ENCODE measurements around the gene MAP3K6. TPM values are rescaled to one million over a fixed set of nuclear protein-coding genes. Genes with fewer than 3 reads are reported as not detected.

Gene MAP3K6
- total RNA-seq, 1 donor from 2014 or later = 149 TPM

GRCh38 chr1:27331426-27331825, 35.3 kb downstream of the MAP3K6 start:
- Histone ChIP-seq H3K27me3 (no peaks in the 10 kb centered on the region), H3K36me3 (peaks cover 0 to 54% of the 10 kb centered on the region in 2 donors), H3K9me3 (no peaks in the 10 kb centered on the region), H3K4me1 (peaks cover 15% of the 10 kb centered on the region), H3K4me3 (no peak overlapping the region), H3K27ac (no peak overlapping the region)
- intact Hi-C loops (cut with DNase I) = no loop called here
- TF ChIP-seq, protein P1, sequence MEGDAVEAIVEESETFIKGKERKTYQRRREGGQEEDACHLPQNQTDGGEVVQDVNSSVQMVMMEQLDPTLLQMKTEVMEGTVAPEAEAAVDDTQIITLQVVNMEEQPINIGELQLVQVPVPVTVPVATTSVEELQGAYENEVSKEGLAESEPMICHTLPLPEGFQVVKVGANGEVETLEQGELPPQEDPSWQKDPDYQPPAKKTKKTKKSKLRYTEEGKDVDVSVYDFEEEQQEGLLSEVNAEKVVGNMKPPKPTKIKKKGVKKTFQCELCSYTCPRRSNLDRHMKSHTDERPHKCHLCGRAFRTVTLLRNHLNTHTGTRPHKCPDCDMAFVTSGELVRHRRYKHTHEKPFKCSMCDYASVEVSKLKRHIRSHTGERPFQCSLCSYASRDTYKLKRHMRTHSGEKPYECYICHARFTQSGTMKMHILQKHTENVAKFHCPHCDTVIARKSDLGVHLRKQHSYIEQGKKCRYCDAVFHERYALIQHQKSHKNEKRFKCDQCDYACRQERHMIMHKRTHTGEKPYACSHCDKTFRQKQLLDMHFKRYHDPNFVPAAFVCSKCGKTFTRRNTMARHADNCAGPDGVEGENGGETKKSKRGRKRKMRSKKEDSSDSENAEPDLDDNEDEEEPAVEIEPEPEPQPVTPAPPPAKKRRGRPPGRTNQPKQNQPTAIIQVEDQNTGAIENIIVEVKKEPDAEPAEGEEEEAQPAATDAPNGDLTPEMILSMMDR (IDR thresholded peaks at IDR 0.05) = no peak
- TF ChIP-seq POLR2A (IDR thresholded peaks at IDR 0.05) (no peak), POLR2AphosphoS5 (IDR thresholded peaks at IDR 0.05; ENCODE audit: insufficient read depth in 1 of 2, low read depth in 1 of 2) (no peak)
- DNase-seq (ENCODE audit: extremely low spot score in 2 of 2) = no peak

GRCh38 chr1:27330786-27331185, 36.0 kb downstream of the MAP3K6 start:
- no peaks in the 10 kb centered on the region for H3K27me3 ChIP-seq
- intact Hi-C loops (cut with DNase I) = no loop called here
- H3K36me3 ChIP-seq = peaks cover 0 to 54% of the 10 kb centered on the region in 2 donors
- peaks cover 21% of the 10 kb centered on the region for H3K4me1 ChIP-seq
- no peak for DNase-seq (ENCODE audit: extremely low spot score in 2 of 2)
- no peak overlapping the region for H3K27ac ChIP-seq
- H3K9me3 ChIP-seq = no peaks in the 10 kb centered on the region
- H3K4me3 ChIP-seq = no peak overlapping the region
- TF ChIP-seq POLR2AphosphoS5 (IDR thresholded peaks at IDR 0.05; ENCODE audit: insufficient read depth in 1 of 2, low read depth in 1 of 2) (no peak), POLR2A (IDR thresholded peaks at IDR 0.05) (no peak)
- TF ChIP-seq, protein P1 (IDR thresholded peaks at IDR 0.05) = no peak

DNA sequence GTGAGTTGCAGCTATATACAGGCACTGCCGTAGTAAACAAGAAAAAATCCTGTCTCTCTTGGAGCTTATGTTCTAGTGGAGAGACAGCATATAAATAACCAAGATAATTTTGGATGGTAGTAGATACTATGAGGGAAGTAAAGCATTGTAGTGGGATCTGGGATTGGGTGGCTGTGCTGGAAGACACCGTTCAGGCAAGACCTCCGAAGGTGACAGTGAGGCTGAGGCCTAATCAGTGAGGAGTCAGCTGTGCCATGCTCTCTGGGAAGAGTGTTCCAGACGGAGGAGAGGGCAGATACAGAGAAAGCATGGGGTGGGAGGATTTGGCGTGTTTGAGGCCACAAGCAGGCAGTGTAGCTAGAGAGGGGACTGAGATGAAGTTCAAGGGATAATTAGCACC, 38.8 kb downstream of the MAP3K6 start:
- intact Hi-C loops (cut with DNase I) = no loop called here
- Histone ChIP-seq H3K27ac (no peak overlapping the region), H3K36me3 (peaks cover 0 to 37% of the 10 kb centered on the region in 2 donors), H3K4me3 (no peak overlapping the region), H3K27me3 (no peaks in the 10 kb centered on the region), H3K4me1 (peaks cover 48% of the 10 kb centered on the region), H3K9me3 (no peaks in the 10 kb centered on the region)
- TF ChIP-seq POLR2A (IDR thresholded peaks at IDR 0.05) (no peak), POLR2AphosphoS5 (IDR thresholded peaks at IDR 0.05; ENCODE audit: insufficient read depth in 1 of 2, low read depth in 1 of 2) (no peak)
- TF ChIP-seq, protein P1 (IDR thresholded peaks at IDR 0.05) = no peak
- DNase-seq (ENCODE audit: extremely low spot score in 2 of 2) = no peak

DNA sequence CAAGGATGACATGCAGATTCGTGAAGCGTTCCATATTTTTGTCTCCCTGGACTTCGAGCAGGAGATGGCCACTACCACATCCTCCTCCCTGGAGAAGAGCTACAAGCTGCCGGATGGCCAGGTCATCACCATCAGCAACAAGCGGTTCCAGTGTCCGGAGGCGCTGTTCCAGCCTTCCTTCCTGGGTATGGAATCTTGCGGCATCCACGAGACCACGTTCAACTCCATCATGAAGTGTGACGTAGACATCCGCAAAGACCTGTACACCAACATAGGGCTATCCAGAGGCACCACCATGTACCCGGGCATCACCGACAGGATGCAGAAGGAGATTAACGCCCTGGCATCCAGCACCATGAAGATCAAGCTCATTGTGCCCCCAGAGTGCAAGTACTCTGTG, 41.5 kb downstream of the MAP3K6 start:
- Histone ChIP-seq H3K36me3 (peaks cover 0 to 26% of the 10 kb centered on the region in 2 donors), H3K4me1 (peaks cover 53% of the 10 kb centered on the region), H3K4me3 (no peak overlapping the region), H3K9me3 (no peaks in the 10 kb centered on the region), H3K27me3 (no peaks in the 10 kb centered on the region), H3K27ac (no peak overlapping the region)
- DNase-seq (ENCODE audit: extremely low spot score in 2 of 2) = no peak
- intact Hi-C loops (cut with DNase I) = no loop called here
- TF ChIP-seq, protein P1 (IDR thresholded peaks at IDR 0.05) = no peak
- TF ChIP-seq POLR2AphosphoS5 (IDR thresholded peaks at IDR 0.05; ENCODE audit: insufficient read depth in 1 of 2, low read depth in 1 of 2) (no peak), POLR2A (IDR thresholded peaks at IDR 0.05) (no peak)

- no peaks in the 10 kb centered on the region for H3K27me3 ChIP-seq
- H3K4me1 ChIP-seq = peaks cover 51% of the 10 kb centered on the region
- TF ChIP-seq POLR2A (IDR thresholded peaks at IDR 0.05) (no peak), POLR2AphosphoS5 (IDR thresholded peaks at IDR 0.05; ENCODE audit: insufficient read depth in 1 of 2, low read depth in 1 of 2) (no peak)
- TF ChIP-seq, protein P1 (IDR thresholded peaks at IDR 0.05) = no peak
- no peaks in the 10 kb centered on the region for H3K9me3 ChIP-seq
- H3K27ac ChIP-seq = peak overlapping the region; percentile 75
- intact Hi-C loops (cut with DNase I) = no loop called here
- peaks cover 0 to 18% of the 10 kb centered on the region in 2 donors for H3K36me3 ChIP-seq
- peak overlapping the region; percentile 79 to 90 for H3K4me3 ChIP-seq
- DNase-seq (ENCODE audit: extremely low spot score in 2 of 2) = no peak
Observed at GRCh38 chr1:27322569-27323240, 44.1 kb downstream of the MAP3K6 start.

Data from vagina (tissue), 2 donors.